ENCODE data around the gene RPL15.

RPL15 gene

DNA sequence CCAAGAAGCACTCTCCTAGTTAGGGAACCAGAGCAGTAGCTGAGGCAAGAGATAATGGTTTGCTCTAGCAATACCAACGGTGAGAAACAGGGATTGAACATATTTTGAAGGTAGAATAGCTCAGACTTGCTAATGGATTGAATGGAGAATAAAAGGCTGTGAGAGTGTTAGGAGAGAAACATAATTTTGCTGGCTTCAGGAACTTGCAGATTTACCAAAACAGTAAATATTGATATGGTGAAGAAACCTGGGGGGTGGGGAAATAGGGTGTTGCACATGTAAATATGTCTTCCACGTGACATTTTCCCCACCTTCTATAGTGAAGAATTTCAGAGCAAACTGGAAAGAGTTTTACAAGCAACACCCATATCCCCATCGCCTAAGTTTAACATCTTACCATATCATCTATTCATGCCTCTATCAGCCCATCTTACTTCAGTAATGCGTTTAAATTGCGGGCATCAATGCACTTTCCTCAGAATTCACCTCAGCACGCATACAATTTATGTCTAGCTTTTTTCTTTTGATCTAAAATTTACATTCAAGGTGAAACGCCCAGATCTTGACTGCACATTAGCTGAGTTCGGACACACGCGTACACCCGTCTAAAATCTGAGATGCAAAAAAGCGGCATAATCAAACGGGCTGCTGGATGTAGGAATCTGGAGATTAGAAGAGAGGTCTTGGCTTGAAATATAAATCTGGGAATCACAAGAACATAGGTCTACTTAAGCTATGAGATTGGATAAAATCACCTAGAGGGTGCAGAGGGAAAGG, 27.3 kb downstream of the RPL15 start:
- H3K4me3 ChIP-seq, result peak overlapping the region; percentile 80 to 92
- no peaks in the 10 kb centered on the region for H3K27me3 ChIP-seq
- peak overlapping the region; percentile 84 to 99 for H3K27ac ChIP-seq
- no peak for DNase-seq
- H3K4me1 ChIP-seq, result peaks cover 0 to 34% (median 23%) of the 10 kb centered on the region in 4 donors
- no peaks in the 10 kb centered on the region for H3K9me3 ChIP-seq
- TF ChIP-seq, protein P1, sequence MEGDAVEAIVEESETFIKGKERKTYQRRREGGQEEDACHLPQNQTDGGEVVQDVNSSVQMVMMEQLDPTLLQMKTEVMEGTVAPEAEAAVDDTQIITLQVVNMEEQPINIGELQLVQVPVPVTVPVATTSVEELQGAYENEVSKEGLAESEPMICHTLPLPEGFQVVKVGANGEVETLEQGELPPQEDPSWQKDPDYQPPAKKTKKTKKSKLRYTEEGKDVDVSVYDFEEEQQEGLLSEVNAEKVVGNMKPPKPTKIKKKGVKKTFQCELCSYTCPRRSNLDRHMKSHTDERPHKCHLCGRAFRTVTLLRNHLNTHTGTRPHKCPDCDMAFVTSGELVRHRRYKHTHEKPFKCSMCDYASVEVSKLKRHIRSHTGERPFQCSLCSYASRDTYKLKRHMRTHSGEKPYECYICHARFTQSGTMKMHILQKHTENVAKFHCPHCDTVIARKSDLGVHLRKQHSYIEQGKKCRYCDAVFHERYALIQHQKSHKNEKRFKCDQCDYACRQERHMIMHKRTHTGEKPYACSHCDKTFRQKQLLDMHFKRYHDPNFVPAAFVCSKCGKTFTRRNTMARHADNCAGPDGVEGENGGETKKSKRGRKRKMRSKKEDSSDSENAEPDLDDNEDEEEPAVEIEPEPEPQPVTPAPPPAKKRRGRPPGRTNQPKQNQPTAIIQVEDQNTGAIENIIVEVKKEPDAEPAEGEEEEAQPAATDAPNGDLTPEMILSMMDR (IDR thresholded peaks at IDR 0.05), result no peak
- intact Hi-C loops (cut with DNase I; ENCODE audit: low total_unique reads), result loop anchor here (2.0 kb wide), 1 partner anchor 27 kb away; the partner anchor contains the start of genes NKIRAS1 and RPL15
- no peaks in the 10 kb centered on the region for H3K36me3 ChIP-seq

DNA sequence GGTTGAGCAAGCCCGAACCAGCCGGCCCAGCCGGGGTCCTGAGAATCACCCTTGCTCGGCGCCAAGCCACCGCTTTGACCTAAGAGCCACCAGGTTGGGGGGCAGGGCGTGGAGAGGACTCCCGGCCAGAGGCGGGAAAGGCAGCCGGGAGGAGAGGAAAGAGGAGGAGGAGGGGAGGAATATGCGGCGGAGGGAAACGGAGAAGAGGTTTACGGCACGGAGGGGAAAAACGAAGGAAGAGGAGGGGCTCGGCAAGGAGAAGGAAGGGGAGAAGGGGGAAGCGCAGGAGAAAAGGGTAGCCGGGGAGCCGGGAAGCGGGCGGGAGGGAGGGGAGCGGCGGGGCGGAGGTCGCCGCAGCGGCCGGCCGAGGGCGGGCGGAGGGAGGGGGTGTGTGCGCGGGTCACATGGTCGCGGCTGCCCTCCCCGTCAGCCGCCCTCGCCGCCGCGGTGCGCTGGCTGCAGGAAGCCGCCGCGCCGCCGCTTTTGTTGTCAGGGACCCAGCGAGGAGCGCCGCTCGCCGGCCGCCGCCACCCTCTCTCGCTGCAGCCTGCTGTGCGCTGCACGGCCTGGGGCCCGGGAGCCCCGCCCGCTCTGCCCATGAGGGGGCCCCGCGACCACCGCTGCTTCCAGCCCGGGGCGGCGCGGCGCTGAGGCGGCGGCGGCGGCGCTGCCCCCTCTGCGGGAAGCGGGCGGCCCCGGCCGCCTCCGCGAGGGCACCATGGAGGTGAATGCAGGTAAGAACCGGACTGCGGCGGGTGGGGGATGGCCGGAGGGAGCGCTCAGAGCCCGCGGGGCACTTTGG, 28.1 kb downstream of the RPL15 start, which contains the start of gene NR1D2:
TSS of gene NR1D2 (plus strand) at position 426 of the 802 bp plus-strand sequence. CDS start at position 719, 293 bp downstream.
- Histone ChIP-seq H3K27me3 (no peaks in the 10 kb centered on the region), H3K4me3 (peak within 1 kb of the TSS; percentile 80 to 92), H3K36me3 (no peaks in the 10 kb centered on the region), H3K27ac (peak within 1 kb of the TSS; percentile 84 to 99), H3K4me1 (peaks cover 0 to 42% (median 30%) of the 10 kb centered on the region in 4 donors), H3K9me3 (no peaks in the 10 kb centered on the region)
- TF ChIP-seq, protein P1 (IDR thresholded peaks at IDR 0.05), result no peak
- intact Hi-C loops (cut with DNase I; ENCODE audit: low total_unique reads), result loop anchor here (2.0 kb wide), 1 partner anchor 28 kb away; the partner anchor contains the start of genes NKIRAS1 and RPL15
- DNase-seq, result peak; percentile 76 to 92

DNA sequence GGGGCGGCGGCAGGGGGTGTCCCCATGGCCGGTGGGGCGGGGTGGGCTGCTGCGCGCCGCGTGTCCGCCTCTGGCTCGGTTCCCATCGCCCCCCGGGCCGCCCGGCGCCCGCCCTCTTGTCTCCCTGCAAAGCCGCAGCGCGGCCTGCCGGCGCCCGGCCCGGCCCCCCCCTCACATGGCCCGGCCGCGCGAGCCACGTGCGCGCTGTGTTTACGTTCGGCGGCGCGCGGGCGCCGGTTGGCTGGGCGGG, 28.7 kb downstream of the RPL15 start:
- no peak for DNase-seq
- no peaks in the 10 kb centered on the region for H3K36me3 ChIP-seq
- peak overlapping the region; percentile 84 to 99 for H3K27ac ChIP-seq
- peak overlapping the region; percentile 80 to 92 for H3K4me3 ChIP-seq
- no peaks in the 10 kb centered on the region for H3K9me3 ChIP-seq
- H3K27me3 ChIP-seq, result no peaks in the 10 kb centered on the region
- TF ChIP-seq, protein P1 (IDR thresholded peaks at IDR 0.05), result no peak
- H3K4me1 ChIP-seq, result peaks cover 0 to 48% (median 33%) of the 10 kb centered on the region in 4 donors
- intact Hi-C loops (cut with DNase I; ENCODE audit: low total_unique reads), result loop anchor here (2.0 kb wide), 1 partner anchor 29 kb away; the partner anchor contains the start of genes NKIRAS1 and RPL15

DNA sequence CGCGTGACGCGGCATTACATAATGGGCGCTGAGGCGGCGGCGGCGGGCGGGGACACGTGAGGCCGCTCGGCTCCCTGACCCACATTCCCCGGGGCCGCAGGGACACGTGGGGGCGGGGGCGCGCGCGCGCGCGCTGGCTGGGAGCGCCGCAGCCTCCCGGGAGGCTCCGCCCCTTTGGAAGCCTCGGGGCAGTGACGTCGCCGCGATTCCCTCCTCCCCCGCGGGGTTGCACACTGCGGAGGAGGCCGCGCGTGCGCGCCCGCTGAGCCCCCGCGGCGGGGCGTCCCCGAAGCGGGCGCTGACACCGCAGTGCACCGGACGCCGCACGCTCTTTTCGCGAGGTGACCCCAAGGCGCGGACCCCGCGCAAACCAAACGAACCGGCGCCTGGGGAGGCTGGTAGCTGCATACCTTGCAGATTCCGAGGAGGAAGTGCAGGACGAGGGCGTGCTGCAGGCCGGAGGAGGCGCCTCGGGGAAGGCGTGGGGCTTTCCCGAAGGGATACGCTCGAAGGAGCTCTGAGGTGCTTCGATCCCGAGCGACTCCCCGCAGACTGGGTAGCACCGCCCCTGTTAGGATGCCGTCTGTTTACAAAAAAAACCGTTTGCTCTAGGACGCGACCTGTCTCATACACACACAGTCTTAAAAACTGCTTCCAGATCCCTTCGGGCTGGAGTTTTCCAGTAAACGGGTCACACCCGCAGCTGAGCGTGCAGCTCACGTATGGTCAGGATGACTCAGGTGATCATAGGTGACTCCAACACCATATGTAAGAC, 29.2 kb downstream of the RPL15 start:
- Histone ChIP-seq H3K4me3 (peak overlapping the region; percentile 80 to 92), H3K9me3 (no peaks in the 10 kb centered on the region), H3K4me1 (peaks cover 0 to 53% (median 37%) of the 10 kb centered on the region in 4 donors), H3K36me3 (no peaks in the 10 kb centered on the region), H3K27ac (peak overlapping the region; percentile 83 to 99), H3K27me3 (no peaks in the 10 kb centered on the region)
- intact Hi-C loops (cut with DNase I; ENCODE audit: low total_unique reads), result loop anchor here (2.0 kb wide), 1 partner anchor 29 kb away; the partner anchor contains the start of genes NKIRAS1 and RPL15
- DNase-seq, result peak; percentile 96 to 99
- TF ChIP-seq, protein P1 (IDR thresholded peaks at IDR 0.05), result no peak

DNA sequence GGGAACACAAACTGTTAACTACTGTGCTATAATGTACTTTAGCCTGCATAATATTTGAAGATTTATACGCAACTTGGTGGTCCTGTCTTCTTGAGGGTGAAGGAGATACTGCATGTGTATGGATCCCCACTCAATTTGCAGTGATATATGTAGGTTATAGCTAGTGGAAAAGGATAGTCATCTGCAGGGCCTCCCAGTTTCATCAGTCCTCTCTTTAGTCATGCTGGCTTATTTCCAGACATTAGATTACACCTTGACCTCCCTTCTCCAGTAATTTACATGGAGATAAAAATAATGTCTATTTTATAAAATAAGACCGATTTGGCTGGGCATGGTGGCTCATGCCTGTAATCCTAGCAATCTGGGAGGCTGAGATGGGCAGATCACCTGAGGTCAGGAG, 31.8 kb downstream of the RPL15 start:
- TF ChIP-seq, protein P1 (IDR thresholded peaks at IDR 0.05), result no peak
- H3K27me3 ChIP-seq, result no peaks in the 10 kb centered on the region
- no peaks in the 10 kb centered on the region for H3K36me3 ChIP-seq
- intact Hi-C loops (cut with DNase I; ENCODE audit: low total_unique reads), result no loop called here
- H3K4me3 ChIP-seq, result no peak overlapping the region
- H3K4me1 ChIP-seq, result peaks cover 0 to 79% (median 57%) of the 10 kb centered on the region in 4 donors
- peak overlapping the region in 1 of 2 donors; percentile 83 for H3K27ac ChIP-seq
- no peak for DNase-seq
- no peaks in the 10 kb centered on the region for H3K9me3 ChIP-seq

Data from tibial artery (tissue), 4 donors.